ENCODE results near the gene RTTN.

The RTTN gene

GRCh38 chr18:69963196-69963595, 242.3 kb downstream of the RTTN start:
- no peaks in the 10 kb centered on the region for H3F3A ChIP-seq (ENCODE audit: insufficient read depth)
- H4K20me1 ChIP-seq (ENCODE audit: low read depth, low read length) = no peaks in the 10 kb centered on the region
- H2AFZ ChIP-seq (ENCODE audit: low read depth, low read length, severe bottlenecking) = no peak overlapping the region
- TF ChIP-seq EZH2phosphoT487 (conservative IDR thresholded peaks at IDR 0.05; ENCODE audit: low read length) (no peak), CTCF (IDR thresholded peaks at IDR 0.05; ENCODE audit: insufficient read depth, low read length, poor library complexity, severe bottlenecking) (no peak)
- no peak overlapping the region for H3K9ac ChIP-seq (ENCODE audit: low read length)
- H3K27ac ChIP-seq (ENCODE audit: low read depth, low read length) = no peak overlapping the region
- H3K4me3 ChIP-seq (ENCODE audit: insufficient read depth, low read length, poor library complexity, severe bottlenecking) = no peak overlapping the region
- H3K4me2 ChIP-seq (ENCODE audit: low read depth, low read length, poor library complexity, severe bottlenecking) = no peak overlapping the region
- H3K9me3 ChIP-seq (ENCODE audit: insufficient read depth, low read length) = no peaks in the 10 kb centered on the region
- H3K27me3 ChIP-seq (ENCODE audit: low read length) = no peaks in the 10 kb centered on the region
- no peaks in the 10 kb centered on the region for H3K79me2 ChIP-seq (ENCODE audit: insufficient read depth, low read length)
- H3K36me3 ChIP-seq (ENCODE audit: low read length) = no peaks in the 10 kb centered on the region
- no peaks in the 10 kb centered on the region for H3K9me2 ChIP-seq (replicated peaks; ENCODE audit: insufficient read depth, low read length)

DNA sequence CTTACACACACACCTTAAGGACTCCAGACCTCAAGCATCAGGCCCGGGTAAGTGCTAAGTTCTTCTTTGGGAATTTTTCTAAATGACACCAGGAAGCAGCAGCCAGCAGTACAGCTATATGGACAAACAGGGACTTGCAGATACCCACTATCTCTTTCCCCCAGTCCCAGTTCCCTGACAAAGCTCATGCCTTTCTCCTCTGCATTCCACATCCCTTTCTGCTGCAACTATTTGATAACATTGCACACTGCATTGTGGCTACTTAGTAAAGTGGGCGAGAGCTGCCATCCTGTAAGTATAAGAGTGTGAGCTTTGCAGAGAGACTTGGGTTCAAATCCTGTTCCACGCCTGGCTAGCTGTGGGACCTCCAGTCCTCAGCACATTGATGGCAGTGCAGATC, 243.8 kb downstream of the RTTN start:
- Histone ChIP-seq H3K79me2 (ENCODE audit: insufficient read depth, low read length) (no peaks in the 10 kb centered on the region), H4K20me1 (ENCODE audit: low read depth, low read length) (no peaks in the 10 kb centered on the region), H3K4me2 (ENCODE audit: low read depth, low read length, poor library complexity, severe bottlenecking) (no peak overlapping the region), H2AFZ (ENCODE audit: low read depth, low read length, severe bottlenecking) (no peak overlapping the region), H3K9ac (ENCODE audit: low read length) (no peak overlapping the region), H3K27me3 (ENCODE audit: low read length) (no peaks in the 10 kb centered on the region), H3K9me3 (ENCODE audit: insufficient read depth, low read length) (no peaks in the 10 kb centered on the region), H3F3A (ENCODE audit: insufficient read depth) (no peaks in the 10 kb centered on the region), H3K4me3 (ENCODE audit: insufficient read depth, low read length, poor library complexity, severe bottlenecking) (no peak overlapping the region), H3K36me3 (ENCODE audit: low read length) (no peaks in the 10 kb centered on the region), H3K9me2 (replicated peaks; ENCODE audit: insufficient read depth, low read length) (no peaks in the 10 kb centered on the region), H3K27ac (ENCODE audit: low read depth, low read length) (no peak overlapping the region)
- TF ChIP-seq EZH2phosphoT487 (conservative IDR thresholded peaks at IDR 0.05; ENCODE audit: low read length) (no peak), CTCF (IDR thresholded peaks at IDR 0.05; ENCODE audit: insufficient read depth, low read length, poor library complexity, severe bottlenecking) (no peak)

DNA sequence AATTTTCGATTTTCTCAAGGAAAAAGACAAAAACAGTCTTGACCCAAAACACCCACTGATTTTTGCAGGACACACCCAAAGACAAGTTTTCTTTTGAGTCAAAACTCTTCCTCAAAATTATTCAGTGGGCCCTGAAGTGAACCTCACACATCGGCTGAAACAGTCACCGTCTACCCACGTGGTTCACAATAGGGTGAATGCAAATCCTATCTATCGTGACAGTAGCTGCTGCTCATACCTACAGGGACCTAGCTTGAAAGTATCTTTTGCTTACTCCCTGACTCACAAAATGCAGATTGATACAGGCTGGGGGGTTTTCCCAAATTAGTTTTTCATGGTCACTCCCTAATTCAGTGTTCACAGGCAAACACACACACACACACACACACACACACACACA, 247.1 kb downstream of the RTTN start:
- Histone ChIP-seq H3K36me3 (ENCODE audit: low read length) (no peaks in the 10 kb centered on the region), H3F3A (ENCODE audit: insufficient read depth) (no peaks in the 10 kb centered on the region), H3K27me3 (ENCODE audit: low read length) (no peaks in the 10 kb centered on the region), H3K79me2 (ENCODE audit: insufficient read depth, low read length) (no peaks in the 10 kb centered on the region), H3K4me3 (ENCODE audit: insufficient read depth, low read length, poor library complexity, severe bottlenecking) (no peak overlapping the region), H3K9me2 (replicated peaks; ENCODE audit: insufficient read depth, low read length) (no peaks in the 10 kb centered on the region), H3K9me3 (ENCODE audit: insufficient read depth, low read length) (no peaks in the 10 kb centered on the region), H3K27ac (ENCODE audit: low read depth, low read length) (no peak overlapping the region), H2AFZ (ENCODE audit: low read depth, low read length, severe bottlenecking) (no peak overlapping the region), H3K9ac (ENCODE audit: low read length) (no peak overlapping the region), H3K4me2 (ENCODE audit: low read depth, low read length, poor library complexity, severe bottlenecking) (no peak overlapping the region), H4K20me1 (ENCODE audit: low read depth, low read length) (no peaks in the 10 kb centered on the region)
- TF ChIP-seq CTCF (IDR thresholded peaks at IDR 0.05; ENCODE audit: insufficient read depth, low read length, poor library complexity, severe bottlenecking) (no peak), EZH2phosphoT487 (conservative IDR thresholded peaks at IDR 0.05; ENCODE audit: low read length) (no peak)

GRCh38 chr18:69957747-69958146, 247.7 kb downstream of the RTTN start:
- Histone ChIP-seq H2AFZ (ENCODE audit: low read depth, low read length, severe bottlenecking) (no peak overlapping the region), H3K4me2 (ENCODE audit: low read depth, low read length, poor library complexity, severe bottlenecking) (no peak overlapping the region), H3K27me3 (ENCODE audit: low read length) (no peaks in the 10 kb centered on the region), H3K4me3 (ENCODE audit: insufficient read depth, low read length, poor library complexity, severe bottlenecking) (no peak overlapping the region), H3K36me3 (ENCODE audit: low read length) (no peaks in the 10 kb centered on the region), H3K9ac (ENCODE audit: low read length) (no peak overlapping the region), H3K9me2 (replicated peaks; ENCODE audit: insufficient read depth, low read length) (no peaks in the 10 kb centered on the region), H4K20me1 (ENCODE audit: low read depth, low read length) (no peaks in the 10 kb centered on the region), H3F3A (ENCODE audit: insufficient read depth) (no peaks in the 10 kb centered on the region), H3K79me2 (ENCODE audit: insufficient read depth, low read length) (no peaks in the 10 kb centered on the region), H3K27ac (ENCODE audit: low read depth, low read length) (no peak overlapping the region), H3K9me3 (ENCODE audit: insufficient read depth, low read length) (no peaks in the 10 kb centered on the region)
- TF ChIP-seq CTCF (IDR thresholded peaks at IDR 0.05; ENCODE audit: insufficient read depth, low read length, poor library complexity, severe bottlenecking) = no peak
- no peak for TF ChIP-seq EZH2phosphoT487 (conservative IDR thresholded peaks at IDR 0.05; ENCODE audit: low read length)

Measured in SU-DHL-6 (cell line).